HCT116 (cell line): ENCODE data around the gene NR1D2. TPM values are rescaled to one million over a fixed set of nuclear protein-coding genes. Genes with fewer than 3 reads are reported as not detected.
A peak's percentile ranks its signal among the peaks of the same experiment; 100 is the strongest.

ENCODE experiments used
- ATAC-seq: fragments of 200-7000 bp; cut with Tn5 transposase; 2 replicates; pipeline ENCODE4 v1.9.1; 2020; ENCODE audit warnings: mild to moderate bottlenecking, moderate library complexity
- BruUV-seq: library from RNA; stranded (reverse); fragments of 400-500 nt; replicated peaks from 2 replicates; lab custom pipeline; 2021; lab: Mats Ljungman, UMichigan
- CTCF ChIA-PET: fragments of 300-600 bp; sonication (Branson Sonifier 250); formaldehyde crosslinking; loops from one replicate; lab custom pipeline; 2021; ENCODE audit warnings: antibody characterized with exemption; lab: Charles Lee
- POLR2A ChIA-PET: fragments of 300-600, 350-600 bp; sonication (Branson Sonifier 250); formaldehyde crosslinking; loops from one replicate; lab custom pipeline; 2021; ENCODE audit warnings: antibody characterized with exemption; lab: Charles Lee
- RAD21 ChIA-PET, 2 experiments: fragments of 300-600 bp; sonication (Branson Sonifier 250); formaldehyde crosslinking; loops; one replicate each; lab custom pipeline; 2023; ENCODE audit warnings: low total read pairs in 2 of 2; ENCODE audit not compliant: uncharacterized antibody in 2 of 2, unreplicated experiment in 2 of 2, low non-redundant PET in 1 of 2; lab: Charles Lee
- DNase-seq: peaks from one replicate; pipeline ENCODE4 v3.0.0-alpha.2; 2010; ENCODE audit warnings: low read depth, low spot score
- H2AFZ ChIP-seq: fragments of 200-600 bp; shearing (Covaris generic), sonication (generic); 2 replicates; pipeline ENCODE4 v1.6.1; 2017; ENCODE audit warnings: low read depth, mixed run types, mixed read lengths, antibody characterized with exemption, low read length; ENCODE audit not compliant: poor library complexity, severe bottlenecking
- H3K27ac ChIP-seq: 2 replicates; pipeline ENCODE4 v1.5.1; 2012; ENCODE audit warnings: low read depth, low read length
- H3K27me3 ChIP-seq: fragments of 200-600 bp; sonication (generic); 2 replicates; pipeline ENCODE4 v1.6.1; 2016; ENCODE audit warnings: mixed run types, low read length, mixed read lengths; ENCODE audit not compliant: insufficient read depth
- H3K36me3 ChIP-seq, 2 experiments: fragments of 200-500 bp in 1 of 2; fragments of 200-600 bp in 1 of 2; sonication (Bioruptor generic) in 1 of 2; sonication (generic) in 1 of 2; 2 replicates each; pipeline versions ENCODE4 v1.5.1 to v1.6.1; 2014 to 2016; ENCODE audit warnings: low read length in 2 of 2, inconsistent platforms in 1 of 2, mixed read lengths in 1 of 2, mixed run types in 1 of 2; ENCODE audit not compliant: insufficient read depth in 2 of 2, control insufficient read depth in 1 of 2
- H3K4me1 ChIP-seq, 2 experiments: fragments of 200-600 bp in 1 of 2; sonication (generic) in 1 of 2; 2 replicates each; pipeline versions ENCODE4 v1.5.1 to v1.6.1; 2012 to 2017; ENCODE audit warnings: low read length in 2 of 2, inconsistent platforms in 1 of 2, mild to moderate bottlenecking in 1 of 2, mixed read lengths in 1 of 2, mixed run types in 1 of 2, moderate library complexity in 1 of 2; ENCODE audit not compliant: insufficient read depth in 2 of 2, control insufficient read depth in 1 of 2
- H3K4me2 ChIP-seq: fragments of 200-600 bp; sonication (generic); 2 replicates; pipeline ENCODE4 v1.6.1; 2017; ENCODE audit warnings: mixed run types, low read length, mixed read lengths
- H3K4me3 ChIP-seq, 2 experiments: fragments of 200-600 bp in 1 of 2; sonication (generic) in 1 of 2; replicated peaks in 1 of 2; 2 replicates each; pipeline ENCODE4 v1.5.1; 2011 to 2016; ENCODE audit warnings: low read length in 2 of 2, control low read depth in 1 of 2, low read depth in 1 of 2, mild to moderate bottlenecking in 1 of 2, mixed read lengths in 1 of 2, mixed run types in 1 of 2
- H3K79me2 ChIP-seq: fragments of 200-600 bp; sonication (generic); 2 replicates; pipeline ENCODE4 v1.6.1; 2017; ENCODE audit warnings: mild to moderate bottlenecking, mixed run types, low read length, moderate library complexity, mixed read lengths; ENCODE audit not compliant: insufficient read depth
- H3K9ac ChIP-seq: fragments of 200-600 bp; sonication (generic); 2 replicates; pipeline ENCODE4 v1.6.1; 2016; ENCODE audit warnings: low read length, mixed read lengths
- H3K9me2 ChIP-seq: fragments of 200-600 bp; sonication (generic), shearing (Covaris generic); 2 replicates; pipeline ENCODE4 v1.6.1; 2017; ENCODE audit warnings: mixed run types, mild to moderate bottlenecking, moderate library complexity; ENCODE audit not compliant: insufficient read depth
- H3K9me3 ChIP-seq, 2 experiments: fragments of 200-500 bp in 1 of 2; fragments of 200-600 bp in 1 of 2; sonication (Bioruptor generic) in 1 of 2; sonication (generic) in 1 of 2; 2 replicates each; pipeline ENCODE4 v1.6.1; 2014 to 2017; ENCODE audit warnings: low read length in 2 of 2, mixed read lengths in 2 of 2, inconsistent platforms in 1 of 2, low read depth in 1 of 2, mild to moderate bottlenecking in 1 of 2, mixed run types in 1 of 2, moderate library complexity in 1 of 2; ENCODE audit not compliant: control insufficient read depth in 1 of 2, insufficient read depth in 1 of 2
- H4K20me1 ChIP-seq: fragments of 200-600 bp; sonication (generic), shearing (Covaris generic); 2 replicates; pipeline ENCODE4 v1.6.1; 2017; ENCODE audit warnings: mixed run types, mild to moderate bottlenecking, moderate library complexity; ENCODE audit not compliant: insufficient read depth
- CTCF ChIP-seq, 3 experiments: fragments of 200-600 bp in 1 of 3; sonication (generic) in 1 of 3; IDR thresholded peaks in 2 of 3; conservative IDR thresholded peaks in 1 of 3; 2 replicates each; pipeline ENCODE4 v1.5.1; 2012 to 2017; ENCODE audit warnings: low read depth in 2 of 3, low read length in 2 of 3, antibody characterized with exemption in 1 of 3, borderline replicate concordance in 1 of 3, control low read depth in 1 of 3, mild to moderate bottlenecking in 1 of 3, mixed read lengths in 1 of 3, mixed run types in 1 of 3, moderate library complexity in 1 of 3; ENCODE audit not compliant: insufficient read depth in 1 of 3
- EGR1 ChIP-seq: IDR thresholded peaks from 2 replicates; pipeline ENCODE4 v1.6.1; 2012; ENCODE audit warnings: low read depth
- ELF1 ChIP-seq: IDR thresholded peaks from 2 replicates; pipeline ENCODE4 v1.6.1; 2012; ENCODE audit warnings: low read depth, borderline replicate concordance
- EZH2 ChIP-seq: fragments of 200-600 bp; sonication (generic); IDR thresholded peaks from 2 replicates; pipeline ENCODE4 v1.6.1; 2017; ENCODE audit warnings: antibody characterized with exemption, mixed run types
- EZH2phosphoT487 ChIP-seq: fragments of 200-600 bp; IDR thresholded peaks from 2 replicates; pipeline ENCODE4 v1.6.1; 2018; ENCODE audit warnings: antibody characterized with exemption, borderline replicate concordance
- JUND ChIP-seq: IDR thresholded peaks from 2 replicates; pipeline ENCODE4 v1.6.1; 2012
- POLR2A ChIP-seq: IDR thresholded peaks from 2 replicates; pipeline ENCODE4 v1.7.0; 2011; ENCODE audit warnings: borderline replicate concordance; ENCODE audit not compliant: insufficient read depth, insufficient read length; ENCODE audit errors: extremely low read depth
- POLR2AphosphoS5 ChIP-seq: IDR thresholded peaks from 2 replicates; pipeline ENCODE4 v1.6.1; 2011; ENCODE audit warnings: mild to moderate bottlenecking, low read depth, low read length, moderate library complexity
- RAD21 ChIP-seq: IDR thresholded peaks from 2 replicates; pipeline ENCODE4 v1.6.1; 2012; ENCODE audit warnings: low read depth, mild to moderate bottlenecking
- REST ChIP-seq: IDR thresholded peaks from 2 replicates; pipeline ENCODE4 v1.6.1; 2012; ENCODE audit warnings: low read depth
- SIN3A ChIP-seq: IDR thresholded peaks from 2 replicates; pipeline ENCODE4 v1.6.1; 2012; ENCODE audit warnings: low read depth
- SP1 ChIP-seq: IDR thresholded peaks from 2 replicates; pipeline ENCODE4 v1.6.1; 2012; ENCODE audit warnings: low read depth
- SRF ChIP-seq: IDR thresholded peaks from 2 replicates; pipeline ENCODE4 v1.6.1; 2012; ENCODE audit warnings: low read depth
- TCF7L2 ChIP-seq: IDR thresholded peaks from 2 replicates; pipeline ENCODE4 v1.7.0; 2011; ENCODE audit warnings: borderline replicate concordance, inconsistent platforms; ENCODE audit not compliant: insufficient read depth, insufficient read length; ENCODE audit errors: extremely low read depth
- intact Hi-C: fragments of 100-400 bp; cut with micrococcal nuclease; formaldehyde crosslinking; loops from 2 replicates; pipeline ENCODE4 v1.10.0; 2022
- total RNA-seq: library from RNA; stranded (reverse); gene quantifications from one replicate; pipeline ENCODE4 v1.2.1, GENCODE V29; 2021; ENCODE audit not compliant: unreplicated experiment

NR1D2 gene
- total RNA-seq, 1 experiment from 2014 or later, result 60.9 TPM

- BruUV-seq, result no TSS peak
- no peak overlapping the region for H3K27ac ChIP-seq
- ATAC-seq (peak; percentile 37; the same call in 1 of the 2 replicates), DNase-seq (no peak)
- H3K4me1 ChIP-seq, result peaks cover 13 to 16% of the 10 kb centered on the region in 2 experiments
- no peaks in the 10 kb centered on the region for H3K9me3 ChIP-seq
- no peak overlapping the region for H2AFZ ChIP-seq
- H3K27me3 ChIP-seq, result no peaks in the 10 kb centered on the region
- ChIA-PET RAD21 (no interaction called here), CTCF (interaction anchor here (0.9 to 1.3 kb wide), 2 partner anchors 10 to 38 kb away, joined by 3 to 4 read pairs; partner anchors contain the start of genes NKIRAS1 and RPL15), POLR2A (interaction anchor here (0.6 to 5.6 kb wide), 3 partner anchors 9 to 62 kb away, joined by 3 to 69 read pairs (median 4); partner anchors contain the start of genes NKIRAS1 and RPL15)
- H3K36me3 ChIP-seq, result no peaks in the 10 kb centered on the region
- no peaks in the 10 kb centered on the region for H3K9me2 ChIP-seq
- no peak overlapping the region for H3K9ac ChIP-seq
- H4K20me1 ChIP-seq, result no peaks in the 10 kb centered on the region
- no peak overlapping the region for H3K4me2 ChIP-seq
- H3K79me2 ChIP-seq, result no peaks in the 10 kb centered on the region
- no peak for TF ChIP-seq POLR2AphosphoS5
- no peak for TF ChIP-seq JUND
- TF ChIP-seq RAD21, result peak; percentile 74
- no peak for TF ChIP-seq EZH2
- no peak for TF ChIP-seq SIN3A
- TF ChIP-seq SRF, result no peak
- TF ChIP-seq ELF1, result no peak
- TF ChIP-seq TCF7L2, result no peak
- no peak for TF ChIP-seq EZH2phosphoT487
- no peak for TF ChIP-seq EGR1
- TF ChIP-seq CTCF (IDR thresholded peaks at IDR 0.05 in 2 of 3, conservative IDR thresholded peaks at IDR 0.05 in 1 of 3; ENCODE audit: borderline replicate concordance in 1 of 3, insufficient read depth in 1 of 3, low read depth in 2 of 3, low read length in 2 of 3), result peak; percentile 26 to 39 (median 26); a peak in 3 of 6 replicates
- no peak for TF ChIP-seq POLR2A
- no peak for TF ChIP-seq SP1
- TF ChIP-seq REST, result no peak
- no peak overlapping the region for H3K4me3 ChIP-seq
- intact Hi-C loops, result no loop called here
Observed at GRCh38 chr3:23926736-23927135, 18.4 kb upstream of the NR1D2 start.
